ENCODE measurements around the gene BLOC1S4. TPM values are rescaled to one million over a fixed set of nuclear protein-coding genes. Genes with fewer than 3 reads are reported as not detected.

BLOC1S4 gene
- total RNA-seq, 2 donors from 2014 or later, result 18.8 to 26.5 TPM

DNA sequence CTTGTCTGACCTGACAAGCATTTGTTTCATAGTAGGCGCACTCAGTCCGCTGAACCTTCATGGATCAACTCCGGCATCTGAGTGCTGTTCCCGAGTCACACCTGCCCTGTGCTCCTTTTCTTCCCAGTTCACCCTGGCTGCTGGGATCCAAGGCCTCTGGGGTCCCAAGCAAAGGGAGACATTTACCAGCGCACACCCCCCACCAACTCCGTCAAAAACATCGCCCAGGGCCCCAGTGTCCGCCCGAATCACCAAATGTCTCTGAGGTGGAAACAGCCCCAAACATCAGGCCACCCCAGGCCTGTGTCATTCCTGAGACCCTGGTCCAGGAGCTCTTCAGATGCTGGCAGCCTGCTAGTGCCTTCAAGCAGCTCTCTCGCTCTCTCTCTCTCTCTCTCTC lies 5.1 kb downstream of the BLOC1S4 start:
- 91 to 92% methylated on average over 5 to 10 of the region's 10 CpGs for WGBS, 2 experiments (ENCODE audit: insufficient coverage in 1 of 2, insufficient read length in 1 of 2)
- peaks cover 3% of the 10 kb centered on the region for H3K4me1 Mint-ChIP-seq
- TF ChIP-seq, protein P1, sequence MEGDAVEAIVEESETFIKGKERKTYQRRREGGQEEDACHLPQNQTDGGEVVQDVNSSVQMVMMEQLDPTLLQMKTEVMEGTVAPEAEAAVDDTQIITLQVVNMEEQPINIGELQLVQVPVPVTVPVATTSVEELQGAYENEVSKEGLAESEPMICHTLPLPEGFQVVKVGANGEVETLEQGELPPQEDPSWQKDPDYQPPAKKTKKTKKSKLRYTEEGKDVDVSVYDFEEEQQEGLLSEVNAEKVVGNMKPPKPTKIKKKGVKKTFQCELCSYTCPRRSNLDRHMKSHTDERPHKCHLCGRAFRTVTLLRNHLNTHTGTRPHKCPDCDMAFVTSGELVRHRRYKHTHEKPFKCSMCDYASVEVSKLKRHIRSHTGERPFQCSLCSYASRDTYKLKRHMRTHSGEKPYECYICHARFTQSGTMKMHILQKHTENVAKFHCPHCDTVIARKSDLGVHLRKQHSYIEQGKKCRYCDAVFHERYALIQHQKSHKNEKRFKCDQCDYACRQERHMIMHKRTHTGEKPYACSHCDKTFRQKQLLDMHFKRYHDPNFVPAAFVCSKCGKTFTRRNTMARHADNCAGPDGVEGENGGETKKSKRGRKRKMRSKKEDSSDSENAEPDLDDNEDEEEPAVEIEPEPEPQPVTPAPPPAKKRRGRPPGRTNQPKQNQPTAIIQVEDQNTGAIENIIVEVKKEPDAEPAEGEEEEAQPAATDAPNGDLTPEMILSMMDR (conservative IDR thresholded peaks at IDR 0.05), result no peak
- Histone ChIP-seq H3K4me1 (ENCODE audit: control insufficient read depth, insufficient read depth, low read length) (no peaks in the 10 kb centered on the region), H3K9me3 (ENCODE audit: control insufficient read depth, low read length) (no peaks in the 10 kb centered on the region), H3K36me3 (ENCODE audit: control insufficient read depth, insufficient read depth, low read length) (no peaks in the 10 kb centered on the region), H3K4me3 (ENCODE audit: low read length) (no peak overlapping the region), H3K27me3 (ENCODE audit: control insufficient read depth, insufficient read depth, low read length, poor library complexity, severe bottlenecking) (no peaks in the 10 kb centered on the region), H3K27ac (ENCODE audit: low read depth, low read length) (no peak overlapping the region), H3K9ac (ENCODE audit: extremely low read depth, low read length, poor library complexity, severe bottlenecking) (no peak overlapping the region)
- H3K4me3 Mint-ChIP-seq, result no peak overlapping the region
- no peaks in the 10 kb centered on the region for H3K36me3 Mint-ChIP-seq (ENCODE audit: low read depth)
- H3K9me3 Mint-ChIP-seq, result no peaks in the 10 kb centered on the region
- no peak overlapping the region for H3K27ac Mint-ChIP-seq
- no peaks in the 10 kb centered on the region for H3K27me3 Mint-ChIP-seq (ENCODE audit: insufficient read depth)
- DNase-seq, result no peak

DNA sequence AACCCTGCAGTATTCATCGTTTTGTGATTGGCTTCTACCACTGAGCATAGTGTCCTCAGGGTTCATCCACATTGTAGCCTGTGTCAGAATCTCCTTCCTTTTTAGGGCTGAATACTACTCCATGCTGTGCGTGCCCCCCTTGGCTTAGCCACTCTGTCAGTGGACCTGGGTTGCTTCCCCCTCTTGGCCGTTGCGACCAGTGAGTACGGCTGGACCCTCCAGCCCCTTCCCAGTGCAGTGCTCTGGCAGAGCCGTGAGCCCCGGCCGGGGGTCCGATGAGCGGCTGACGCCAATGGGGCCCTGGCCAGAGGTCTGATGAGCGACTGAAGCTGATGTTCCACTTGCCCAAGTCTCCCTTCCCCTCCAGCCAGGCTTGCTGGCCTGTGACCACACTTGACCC lies 6.9 kb downstream of the BLOC1S4 start:
- no peaks in the 10 kb centered on the region for H3K9me3 Mint-ChIP-seq
- H3K4me3 Mint-ChIP-seq, result no peak overlapping the region
- H3K4me3 ChIP-seq (ENCODE audit: low read length), result no peak overlapping the region
- DNase-seq, result no peak
- no peaks in the 10 kb centered on the region for H3K9me3 ChIP-seq (ENCODE audit: control insufficient read depth, low read length)
- no peak overlapping the region for H3K27ac ChIP-seq (ENCODE audit: low read depth, low read length)
- no peaks in the 10 kb centered on the region for H3K36me3 ChIP-seq (ENCODE audit: control insufficient read depth, insufficient read depth, low read length)
- WGBS, 2 experiments (ENCODE audit: insufficient coverage in 1 of 2, insufficient read length in 1 of 2), result 91 to 96% methylated on average over 10 to 12 of the region's 12 CpGs
- no peak overlapping the region for H3K27ac Mint-ChIP-seq
- no peaks in the 10 kb centered on the region for H3K27me3 Mint-ChIP-seq (ENCODE audit: insufficient read depth)
- no peaks in the 10 kb centered on the region for H3K4me1 ChIP-seq (ENCODE audit: control insufficient read depth, insufficient read depth, low read length)
- no peaks in the 10 kb centered on the region for H3K36me3 Mint-ChIP-seq (ENCODE audit: low read depth)
- H3K9ac ChIP-seq (ENCODE audit: extremely low read depth, low read length, poor library complexity, severe bottlenecking), result no peak overlapping the region
- H3K4me1 Mint-ChIP-seq, result peaks cover 5% of the 10 kb centered on the region
- no peaks in the 10 kb centered on the region for H3K27me3 ChIP-seq (ENCODE audit: control insufficient read depth, insufficient read depth, low read length, poor library complexity, severe bottlenecking)
- TF ChIP-seq, protein P1 (conservative IDR thresholded peaks at IDR 0.05), result no peak

DNA sequence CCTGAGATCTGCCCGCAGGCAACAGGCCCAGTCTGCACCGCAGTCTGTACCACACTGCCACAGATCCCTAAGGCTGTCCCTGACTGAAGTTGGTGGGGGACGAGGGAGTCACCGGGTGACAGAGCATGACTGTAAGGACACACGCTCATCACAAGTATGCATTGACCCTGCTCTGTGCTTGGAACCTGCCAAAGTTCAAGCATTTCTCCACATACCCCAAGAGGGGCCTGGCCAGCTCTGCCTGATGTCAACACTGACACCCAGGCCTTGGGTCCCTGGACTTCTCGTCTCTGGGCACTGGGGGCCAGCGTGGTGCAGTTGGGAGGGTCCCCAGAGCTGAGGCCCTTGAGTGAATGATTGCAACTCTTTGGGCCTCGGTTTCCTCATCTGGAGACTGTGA lies 7.9 kb downstream of the BLOC1S4 start:
- H3K27ac ChIP-seq (ENCODE audit: low read depth, low read length), result no peak overlapping the region
- H3K27me3 Mint-ChIP-seq (ENCODE audit: insufficient read depth), result no peaks in the 10 kb centered on the region
- H3K9me3 Mint-ChIP-seq, result no peaks in the 10 kb centered on the region
- H3K4me1 ChIP-seq (ENCODE audit: control insufficient read depth, insufficient read depth, low read length), result no peaks in the 10 kb centered on the region
- TF ChIP-seq, protein P1 (conservative IDR thresholded peaks at IDR 0.05), result no peak
- no peaks in the 10 kb centered on the region for H3K9me3 ChIP-seq (ENCODE audit: control insufficient read depth, low read length)
- no peak overlapping the region for H3K4me3 ChIP-seq (ENCODE audit: low read length)
- no peaks in the 10 kb centered on the region for H3K36me3 Mint-ChIP-seq (ENCODE audit: low read depth)
- no peak overlapping the region for H3K27ac Mint-ChIP-seq
- no peak for DNase-seq
- H3K27me3 ChIP-seq (ENCODE audit: control insufficient read depth, insufficient read depth, low read length, poor library complexity, severe bottlenecking), result no peaks in the 10 kb centered on the region
- H3K4me1 Mint-ChIP-seq, result peaks cover 2% of the 10 kb centered on the region
- no peak overlapping the region for H3K4me3 Mint-ChIP-seq
- H3K9ac ChIP-seq (ENCODE audit: extremely low read depth, low read length, poor library complexity, severe bottlenecking), result no peak overlapping the region
- WGBS, 2 experiments (ENCODE audit: insufficient coverage in 1 of 2, insufficient read length in 1 of 2), result 92 to 99% methylated on average over 8 of the region's 8 CpGs
- no peaks in the 10 kb centered on the region for H3K36me3 ChIP-seq (ENCODE audit: control insufficient read depth, insufficient read depth, low read length)

Measured in endodermal cell (in vitro differentiated cells).